CD4-positive, CD25-positive, alpha-beta regulatory T cell (primary cell): ENCODE data around the gene SMIM14. TPM values are rescaled to one million over a fixed set of nuclear protein-coding genes. Genes with fewer than 3 reads are reported as not detected.
"Not testable (repeated sequence)": the region's sequence is repeated elsewhere in the genome, so short reads cannot be mapped to it uniquely, and the experiment has no call there.

Experiments used
- ATAC-seq, 2 donors: fragments of 150-1000 bp; cut with Tn5 transposase; one replicate each; pipeline ENCODE4 v1.10.0; 2021; ENCODE audit warnings: low read depth in 2 of 2, moderate number of reproducible peaks in 2 of 2, moderate library complexity in 1 of 2
- DNase-seq, 3 donors: peaks; one replicate each; pipeline versions ENCODE4 v3.0.0 to v3.0.0-alpha.2; 2012 to 2022; ENCODE audit warnings: mixed read lengths in 1 of 3
- H3K27ac ChIP-seq: one replicate; pipeline ENCODE4 v1.7.0; 2013; ENCODE audit warnings: mild to moderate bottlenecking, low read length; ENCODE audit not compliant: insufficient read depth, poor library complexity, severe bottlenecking
- H3K27me3 ChIP-seq: one replicate; pipeline ENCODE4 v1.7.0; 2013; ENCODE audit warnings: low read length; ENCODE audit not compliant: control insufficient read depth, insufficient read depth
- H3K36me3 ChIP-seq: one replicate; pipeline ENCODE4 v1.7.0; 2013; ENCODE audit warnings: mild to moderate bottlenecking, low read length, moderate library complexity; ENCODE audit not compliant: control insufficient read depth, insufficient read depth
- H3K4me1 ChIP-seq: 2 replicates; pipeline ENCODE4 v1.7.0; 2013; ENCODE audit warnings: mild to moderate bottlenecking, low read length; ENCODE audit not compliant: insufficient read depth, control insufficient read depth, poor library complexity, severe bottlenecking
- H3K4me3 ChIP-seq: one replicate; pipeline ENCODE4 v1.7.0; 2013; ENCODE audit warnings: low read depth, mild to moderate bottlenecking, low read length, moderate library complexity
- H3K9me3 ChIP-seq, 2 experiments: 1 replicate in 1 of 2; 2 replicates in 1 of 2; pipeline ENCODE4 v1.7.0; 2013; ENCODE audit warnings: low read length in 2 of 2, mild to moderate bottlenecking in 1 of 2, moderate library complexity in 1 of 2; ENCODE audit not compliant: control insufficient read depth in 2 of 2
- H3K27ac Mint-ChIP-seq, 3 donors: one replicate each; pipeline ENCODE4 v1.8.0; 2020 to 2022; ENCODE audit warnings: mild to moderate bottlenecking in 3 of 3, mixed read lengths in 3 of 3, moderate library complexity in 2 of 3
- H3K27me3 Mint-ChIP-seq: one replicate; pipeline ENCODE4 v1.8.0; 2022; ENCODE audit warnings: mild to moderate bottlenecking, mixed read lengths
- H3K36me3 Mint-ChIP-seq: one replicate; pipeline ENCODE4 v1.8.0; 2020; ENCODE audit warnings: mixed read lengths
- H3K4me1 Mint-ChIP-seq, 4 donors: one replicate each; pipeline ENCODE4 v1.8.0; 2020 to 2022; ENCODE audit warnings: mixed read lengths in 4 of 4, mild to moderate bottlenecking in 1 of 4
- H3K4me3 Mint-ChIP-seq, 4 donors: one replicate each; pipeline ENCODE4 v1.8.0; 2020 to 2022; ENCODE audit warnings: mild to moderate bottlenecking in 4 of 4, mixed read lengths in 4 of 4, moderate library complexity in 3 of 4
- H3K9me3 Mint-ChIP-seq, 7 donors: one replicate each; pipeline ENCODE4 v1.8.0; 2020 to 2022; ENCODE audit warnings: mixed read lengths in 7 of 7, mild to moderate bottlenecking in 3 of 7, moderate library complexity in 2 of 7
- polyA plus RNA-seq, 4 donors: library from polyadenylated mRNA; unstranded; fragments of 300-500 nt; fragmentation: Illumina TruSeq; gene quantifications; one replicate each; pipeline ENCODE4 v1.2.3, GENCODE V29; 2021
- total RNA-seq: library from RNA; stranded (reverse); gene quantifications from one replicate; pipeline ENCODE4 v1.2.3, GENCODE V29; 2022

Gene SMIM14
- total and polyA plus RNA-seq, 5 donors from 2014 or later = 5.2 to 28.6 (median 21.8) TPM

GRCh38 chr4:39521253-39521919 is 117.3 kb downstream of the SMIM14 start:
- H3K27ac Mint-ChIP-seq = no peak overlapping the region
- Histone ChIP-seq H3K4me3 (no peak overlapping the region), H3K36me3 (peaks cover 3% of the 10 kb centered on the region), H3K9me3 (no peaks in the 10 kb centered on the region), H3K4me1 (peaks cover 5% of the 10 kb centered on the region), H3K27ac (no peak overlapping the region), H3K27me3 (no peaks in the 10 kb centered on the region)
- ATAC-seq = no peak
- peaks cover 3% of the 10 kb centered on the region for H3K36me3 Mint-ChIP-seq
- no peak for DNase-seq
- H3K4me3 Mint-ChIP-seq = no peak overlapping the region
- H3K27me3 Mint-ChIP-seq = no peaks in the 10 kb centered on the region
- no peaks in the 10 kb centered on the region for H3K9me3 Mint-ChIP-seq
- peaks cover 6 to 16% (median 7%) of the 10 kb centered on the region in 4 donors for H3K4me1 Mint-ChIP-seq

GRCh38 chr4:39518484-39518883 is 120.2 kb downstream of the SMIM14 start:
- H3K36me3 ChIP-seq = peaks cover 5% of the 10 kb centered on the region
- H3K9me3 Mint-ChIP-seq = no peaks in the 10 kb centered on the region
- DNase-seq (no peak), ATAC-seq (no peak)
- no peaks in the 10 kb centered on the region for H3K27me3 ChIP-seq
- no peaks in the 10 kb centered on the region for H3K27me3 Mint-ChIP-seq
- H3K27ac Mint-ChIP-seq = no peak overlapping the region
- peaks cover 5% of the 10 kb centered on the region for H3K36me3 Mint-ChIP-seq
- no peak overlapping the region for H3K4me3 ChIP-seq
- no peak overlapping the region for H3K27ac ChIP-seq
- H3K4me1 Mint-ChIP-seq = peaks cover 0 to 4% (median under 1%) of the 10 kb centered on the region in 4 donors
- H3K4me3 Mint-ChIP-seq = no peak overlapping the region
- H3K9me3 ChIP-seq = no peaks in the 10 kb centered on the region
- H3K4me1 ChIP-seq = no peaks in the 10 kb centered on the region

- H3K27me3 Mint-ChIP-seq = no peaks in the 10 kb centered on the region
- Histone ChIP-seq H3K27me3 (no peaks in the 10 kb centered on the region), H3K27ac (no peak overlapping the region), H3K36me3 (peaks cover 5% of the 10 kb centered on the region), H3K4me1 (no peaks in the 10 kb centered on the region), H3K4me3 (no peak overlapping the region), H3K9me3 (no peaks in the 10 kb centered on the region)
- H3K4me3 Mint-ChIP-seq = no peak overlapping the region
- H3K27ac Mint-ChIP-seq = no peak overlapping the region
- peaks cover 0 to under 1% (median 0%) of the 10 kb centered on the region in 4 donors for H3K4me1 Mint-ChIP-seq
- DNase-seq (no peak), ATAC-seq (no peak)
- peaks cover 13% of the 10 kb centered on the region for H3K36me3 Mint-ChIP-seq
- no peaks in the 10 kb centered on the region for H3K9me3 Mint-ChIP-seq
Measured at GRCh38 chr4:39516407-39516966, 122.2 kb downstream of the SMIM14 start.

- not testable (repeated sequence) for H3K36me3 ChIP-seq, H3K9me3 ChIP-seq, H3K27ac Mint-ChIP-seq, H3K27ac ChIP-seq, H3K9me3 Mint-ChIP-seq, H3K27me3 ChIP-seq, H3K4me1 Mint-ChIP-seq, DNase-seq, H3K4me3 ChIP-seq, H3K4me1 ChIP-seq, ATAC-seq, H3K4me3 Mint-ChIP-seq, H3K27me3 Mint-ChIP-seq
- H3K36me3 Mint-ChIP-seq = peaks cover 13% of the 10 kb centered on the region
Measured at GRCh38 chr4:39515669-39516401, 122.8 kb downstream of the SMIM14 start.

GRCh38 chr4:39514888-39515401 is 123.7 kb downstream of the SMIM14 start:
- Mint-ChIP-seq H3K4me3 (no peak overlapping the region), H3K36me3 (peaks cover 19% of the 10 kb centered on the region), H3K27ac (no peak overlapping the region), H3K4me1 (no peaks in the 10 kb centered on the region), H3K27me3 (no peaks in the 10 kb centered on the region), H3K9me3 (no peaks in the 10 kb centered on the region)
- H3K36me3 ChIP-seq = peaks cover 16% of the 10 kb centered on the region
- no peak overlapping the region for H3K4me3 ChIP-seq
- DNase-seq (no peak), ATAC-seq (no peak)
- H3K27ac ChIP-seq = no peak overlapping the region
- H3K4me1 ChIP-seq = no peaks in the 10 kb centered on the region
- no peaks in the 10 kb centered on the region for H3K9me3 ChIP-seq
- H3K27me3 ChIP-seq = no peaks in the 10 kb centered on the region

- not testable (repeated sequence) for H3K9me3 Mint-ChIP-seq, H3K27me3 ChIP-seq, H3K4me3 Mint-ChIP-seq, H3K4me1 ChIP-seq, DNase-seq, H3K4me1 Mint-ChIP-seq, H3K9me3 ChIP-seq, ATAC-seq, H3K27ac Mint-ChIP-seq, H3K27ac ChIP-seq, H3K27me3 Mint-ChIP-seq, H3K4me3 ChIP-seq
- H3K36me3 Mint-ChIP-seq = peaks cover 26% of the 10 kb centered on the region
- H3K36me3 ChIP-seq = peaks cover 23% of the 10 kb centered on the region
Measured at GRCh38 chr4:39514266-39514665, 124.4 kb downstream of the SMIM14 start.

- Histone ChIP-seq H3K4me1 (no peaks in the 10 kb centered on the region), H3K27ac (no peak overlapping the region), H3K9me3 (no peaks in the 10 kb centered on the region), H3K4me3 (no peak overlapping the region), H3K27me3 (no peaks in the 10 kb centered on the region), H3K36me3 (peaks cover 50% of the 10 kb centered on the region)
- no peak overlapping the region for H3K27ac Mint-ChIP-seq
- DNase-seq (no peak), ATAC-seq (no peak)
- H3K4me3 Mint-ChIP-seq = no peak overlapping the region
- peaks cover 0 to 1% (median 0%) of the 10 kb centered on the region in 7 donors for H3K9me3 Mint-ChIP-seq
- no peaks in the 10 kb centered on the region for H3K4me1 Mint-ChIP-seq
- H3K27me3 Mint-ChIP-seq = no peaks in the 10 kb centered on the region
- H3K36me3 Mint-ChIP-seq = peaks cover 35% of the 10 kb centered on the region
Measured at GRCh38 chr4:39510348-39510929, 128.2 kb downstream of the SMIM14 start.
